ENCODE measurements around the gene MRPS6.

MRPS6 gene

GRCh38 chr21:34126691-34127090, 53.3 kb downstream of the MRPS6 start:
- no peak for TF ChIP-seq POLR2A (IDR thresholded peaks at IDR 0.05; ENCODE audit: low read depth, low read length)
- FAIRE-seq, result no peak
- DNase-seq (ENCODE audit: insufficient read length, low spot score), result no peak

DNA sequence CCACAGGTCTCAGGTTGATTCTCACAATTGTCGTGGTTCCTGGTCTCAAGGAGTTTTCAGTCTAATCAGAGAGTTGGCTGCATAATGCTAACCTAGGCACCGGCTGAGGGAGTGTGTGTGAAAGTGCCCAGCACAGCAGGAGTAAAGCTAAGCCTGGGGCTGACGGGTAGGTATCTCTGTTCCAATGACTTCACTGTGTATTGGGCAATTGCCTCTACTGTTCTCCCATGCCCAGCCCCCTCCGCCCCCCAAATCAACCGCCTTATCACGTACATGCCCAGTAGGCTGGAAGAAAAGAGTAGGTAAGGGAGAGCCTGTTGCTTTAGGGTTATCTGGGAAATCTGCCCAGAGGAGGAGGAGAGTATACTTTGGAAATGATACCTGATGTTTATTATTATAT, 54.7 kb downstream of the MRPS6 start:
- TF ChIP-seq POLR2A (IDR thresholded peaks at IDR 0.05; ENCODE audit: low read depth, low read length), result no peak
- DNase-seq (ENCODE audit: insufficient read length, low spot score) (no peak), FAIRE-seq (no peak)

DNA sequence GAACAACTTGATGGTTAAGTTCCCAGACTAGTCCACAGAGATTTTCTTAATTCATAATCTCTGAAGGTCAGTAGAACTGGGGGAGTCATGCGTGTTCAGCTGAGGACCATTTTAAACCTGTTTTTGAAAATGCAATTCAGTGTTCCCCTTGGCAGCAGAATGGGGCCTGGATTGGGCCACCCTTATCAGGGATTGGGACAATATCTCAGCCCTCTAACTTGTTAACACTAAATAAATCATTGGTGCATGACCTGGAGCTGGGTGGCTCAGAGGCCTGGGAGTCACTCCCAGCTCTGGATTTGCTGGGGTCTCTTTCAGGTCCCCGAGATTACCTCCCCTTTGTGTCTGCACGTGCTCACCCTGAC, 55.3 kb downstream of the MRPS6 start:
- FAIRE-seq, result no peak
- no peak for DNase-seq (ENCODE audit: insufficient read length, low spot score)
- no peak for TF ChIP-seq POLR2A (IDR thresholded peaks at IDR 0.05; ENCODE audit: low read depth, low read length)

DNA sequence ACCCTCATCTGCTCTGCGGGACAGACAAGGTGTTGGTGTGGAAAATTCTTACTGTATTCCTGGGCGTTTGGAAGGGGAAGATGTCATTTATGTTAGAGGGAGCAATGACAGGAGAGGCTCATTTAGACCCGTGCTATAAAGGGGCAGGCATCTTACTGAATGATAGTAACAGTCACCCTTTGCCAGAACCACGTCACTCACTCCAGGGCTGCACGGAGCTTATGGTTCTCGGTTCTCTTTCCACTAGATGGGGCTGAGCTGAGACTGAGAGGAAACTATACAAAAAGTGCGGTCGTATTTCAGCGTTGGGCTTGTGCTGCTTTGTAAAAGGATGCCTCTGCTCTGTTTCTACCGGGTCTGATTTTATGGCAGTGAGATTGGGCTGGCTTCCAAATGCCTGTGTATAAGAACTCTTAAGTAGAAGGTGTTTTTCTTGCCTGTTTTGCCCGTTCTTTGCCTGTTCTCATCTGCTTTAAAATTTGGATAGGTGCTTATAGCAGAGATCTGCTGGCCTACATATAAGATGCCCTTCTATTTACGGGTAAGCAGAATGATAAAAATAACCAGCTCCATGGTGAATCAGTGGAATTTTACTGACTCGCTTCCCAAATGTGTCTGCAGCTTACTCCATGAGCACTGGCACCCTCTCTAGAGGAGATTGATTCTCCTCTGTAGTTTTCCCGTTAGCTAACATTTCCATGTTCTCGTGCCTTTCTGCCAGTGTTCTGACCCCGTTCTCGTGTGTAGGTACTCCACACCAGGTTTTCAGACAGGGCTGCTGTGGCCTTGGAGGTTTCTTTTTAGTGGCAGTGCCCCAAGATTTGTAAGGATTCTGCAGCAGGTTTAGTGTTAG, 55.9 kb downstream of the MRPS6 start:
- FAIRE-seq (no peak), DNase-seq (ENCODE audit: insufficient read length, low spot score) (peak; percentile 34)

GRCh38 chr21:34129901-34130715, 56.7 kb downstream of the MRPS6 start:
- no peak for TF ChIP-seq POLR2A (IDR thresholded peaks at IDR 0.05; ENCODE audit: low read depth, low read length)
- DNase-seq (ENCODE audit: insufficient read length, low spot score) (no peak), FAIRE-seq (no peak)

More for the DNA sequence above, 55.9 kb downstream of the MRPS6 start:
- TF ChIP-seq POLR2A (IDR thresholded peaks at IDR 0.05; ENCODE audit: low read depth, low read length), result no peak

DNA sequence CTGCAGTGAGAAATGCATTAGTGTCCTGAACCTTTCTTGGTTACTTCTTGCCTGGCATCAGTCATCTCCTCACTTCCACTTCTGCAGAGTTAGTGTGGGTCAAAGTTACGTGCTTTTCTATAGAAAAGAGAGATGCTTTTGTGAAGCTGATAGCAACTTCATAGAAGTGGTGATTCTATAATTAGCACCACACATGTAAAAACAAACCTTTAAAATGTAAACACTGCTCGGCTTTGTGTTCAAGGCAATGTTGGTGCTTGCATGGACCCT, 57.3 kb downstream of the MRPS6 start:
- DNase-seq (ENCODE audit: insufficient read length, low spot score) (no peak), FAIRE-seq (no peak)
- TF ChIP-seq POLR2A (IDR thresholded peaks at IDR 0.05; ENCODE audit: low read depth, low read length), result no peak

DNA sequence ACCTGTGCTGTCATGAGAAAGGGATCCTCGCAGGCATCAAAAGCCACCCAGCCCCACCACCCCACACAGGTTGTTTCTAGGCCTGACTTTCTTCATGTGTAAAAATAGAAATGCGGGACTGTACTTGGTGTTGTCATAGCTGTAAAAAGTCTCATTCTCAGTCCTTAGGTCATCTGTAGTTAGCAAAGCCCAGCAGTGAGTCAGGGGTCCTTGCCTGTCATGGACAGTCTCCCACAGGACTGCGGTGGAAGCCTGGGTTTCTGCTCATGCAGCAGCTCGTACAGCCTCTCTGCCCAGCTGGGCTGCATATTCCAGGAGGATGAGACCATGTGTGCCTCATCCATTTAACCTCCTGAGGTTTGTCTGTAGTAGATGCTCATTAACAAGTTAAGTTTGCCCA, 58.2 kb downstream of the MRPS6 start:
- FAIRE-seq (no peak), DNase-seq (ENCODE audit: insufficient read length, low spot score) (no peak)
- TF ChIP-seq POLR2A (IDR thresholded peaks at IDR 0.05; ENCODE audit: low read depth, low read length), result no peak

GRCh38 chr21:34132202-34132601, 58.8 kb downstream of the MRPS6 start:
- no peak for DNase-seq (ENCODE audit: insufficient read length, low spot score)
- no peak for FAIRE-seq
- TF ChIP-seq POLR2A (IDR thresholded peaks at IDR 0.05; ENCODE audit: low read depth, low read length), result no peak

DNA sequence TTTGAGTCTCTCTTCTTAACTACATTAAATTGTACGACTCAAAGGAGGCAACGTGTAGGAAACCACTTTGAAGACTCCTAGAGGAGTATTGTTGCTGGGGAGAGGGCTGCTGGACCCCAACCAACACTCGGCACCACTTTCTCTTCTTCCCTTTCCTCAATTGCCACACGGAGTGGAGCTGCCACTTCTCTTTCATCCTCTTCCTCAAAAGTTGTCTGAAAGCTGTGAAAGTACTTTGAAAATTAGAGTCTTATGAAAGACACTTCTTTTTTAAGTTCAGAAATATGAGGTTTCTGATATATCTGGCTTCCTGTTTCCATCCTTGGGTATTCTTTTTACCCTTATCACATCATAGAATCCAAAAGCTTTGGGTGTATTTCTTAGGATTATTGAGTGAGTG, 59.5 kb downstream of the MRPS6 start:
- FAIRE-seq (no peak), DNase-seq (ENCODE audit: insufficient read length, low spot score) (no peak)
- TF ChIP-seq POLR2A (IDR thresholded peaks at IDR 0.05; ENCODE audit: low read depth, low read length), result no peak

GRCh38 chr21:34133392-34133791, 60.0 kb downstream of the MRPS6 start:
- no peak for FAIRE-seq
- TF ChIP-seq POLR2A (IDR thresholded peaks at IDR 0.05; ENCODE audit: low read depth, low read length), result no peak
- DNase-seq (ENCODE audit: insufficient read length, low spot score), result no peak

GRCh38 chr21:34133802-34134201, 60.4 kb downstream of the MRPS6 start:
- FAIRE-seq, result no peak
- no peak for DNase-seq (ENCODE audit: insufficient read length, low spot score)
- TF ChIP-seq POLR2A (IDR thresholded peaks at IDR 0.05; ENCODE audit: low read depth, low read length), result no peak

GRCh38 chr21:34135330-34135729, 62.0 kb downstream of the MRPS6 start:
- FAIRE-seq (no peak), DNase-seq (ENCODE audit: insufficient read length, low spot score) (peak; percentile 18)
- no peak for TF ChIP-seq POLR2A (IDR thresholded peaks at IDR 0.05; ENCODE audit: low read depth, low read length)

DNA sequence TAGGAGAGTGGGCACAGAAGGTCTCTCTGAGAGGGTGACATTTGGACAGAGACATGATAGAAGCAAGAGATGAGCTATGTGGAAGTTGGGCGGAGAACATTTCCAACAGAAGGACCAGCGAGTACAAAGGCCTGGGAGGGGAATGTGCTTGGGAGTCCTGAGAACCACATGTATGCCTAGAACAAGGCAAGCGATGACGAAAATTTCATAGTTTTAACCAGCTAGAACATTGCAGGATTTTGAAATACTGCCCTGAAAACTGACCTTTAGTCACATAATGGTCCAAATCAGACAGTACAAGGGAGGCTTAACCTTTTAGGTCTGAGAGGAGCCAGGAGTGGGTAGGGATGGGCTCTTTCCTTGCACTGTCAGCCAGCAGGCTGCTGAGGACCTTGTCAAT, 68.0 kb downstream of the MRPS6 start:
- DNase-seq (ENCODE audit: insufficient read length, low spot score) (no peak), FAIRE-seq (no peak)

DNA sequence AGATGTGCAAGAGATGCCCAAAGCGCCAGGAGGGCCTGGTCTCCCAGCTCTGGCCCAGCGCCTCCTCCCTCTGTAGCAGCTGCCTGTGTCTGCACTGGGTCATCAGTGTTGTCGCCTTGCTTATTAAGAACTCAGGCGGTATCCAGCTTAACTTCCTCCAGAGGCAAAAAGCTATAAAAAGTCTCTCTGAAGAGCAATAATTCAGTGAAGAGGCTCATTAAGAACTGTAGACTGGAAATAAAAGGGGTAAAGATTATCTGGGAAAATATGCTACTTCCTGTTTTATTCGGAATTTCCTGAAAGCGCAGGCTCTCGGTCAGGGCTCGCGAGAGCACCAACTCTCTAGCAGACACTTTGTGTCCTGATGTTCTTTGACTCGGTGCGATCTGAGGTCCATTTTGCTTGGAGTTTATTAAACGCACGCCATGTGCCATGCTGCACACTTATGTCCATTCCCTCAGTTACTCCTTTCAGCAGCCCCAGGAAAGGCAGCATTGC, 70.4 kb downstream of the MRPS6 start:
- DNase-seq (ENCODE audit: insufficient read length, low spot score) (no peak), FAIRE-seq (no peak)
- TF ChIP-seq POLR2A (IDR thresholded peaks at IDR 0.05; ENCODE audit: low read depth, low read length), result no peak

More for the DNA sequence above, 68.0 kb downstream of the MRPS6 start:
- no peak for TF ChIP-seq POLR2A (IDR thresholded peaks at IDR 0.05; ENCODE audit: low read depth, low read length)

- TF ChIP-seq POLR2A (IDR thresholded peaks at IDR 0.05; ENCODE audit: low read depth, low read length), result no peak
- DNase-seq (ENCODE audit: insufficient read length, low spot score) (no peak), FAIRE-seq (no peak)
These were observed 70.8 kb downstream of the MRPS6 start for GRCh38 chr21:34144224-34144623.
